Embryonic facial prominence (tissue), 1 donor: ENCODE measurements around the gene MAST4.
"Not testable (repeated sequence)": the region's sequence is repeated elsewhere in the genome, so short reads cannot be mapped to it uniquely, and the experiment has no call there.

Experiments
- DNase-seq: peaks from one replicate; pipeline ENCODE4 v3.0.0-alpha.2; 2016; ENCODE audit errors: extremely low spot score

MAST4 gene

DNA sequence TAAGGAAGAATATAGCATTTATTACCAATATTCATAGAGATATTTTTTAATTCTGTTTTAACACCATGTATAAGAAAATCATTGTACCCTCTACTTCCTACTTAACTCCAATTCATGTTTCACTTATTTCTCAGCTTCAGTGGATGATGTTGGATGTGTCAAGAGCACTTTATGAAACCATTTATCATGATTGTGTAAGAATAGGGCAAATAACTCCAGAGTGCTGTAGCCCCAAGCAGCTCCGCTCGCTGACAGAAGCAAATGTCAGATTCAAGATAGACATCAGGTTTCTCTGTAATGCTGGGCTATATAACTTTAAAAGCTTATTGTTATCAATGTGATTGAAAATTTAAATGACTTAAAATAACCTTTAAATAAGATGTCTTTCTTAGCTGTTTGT lies 50.4 kb downstream of the MAST4 start:
- DNase-seq, result no peak

DNA sequence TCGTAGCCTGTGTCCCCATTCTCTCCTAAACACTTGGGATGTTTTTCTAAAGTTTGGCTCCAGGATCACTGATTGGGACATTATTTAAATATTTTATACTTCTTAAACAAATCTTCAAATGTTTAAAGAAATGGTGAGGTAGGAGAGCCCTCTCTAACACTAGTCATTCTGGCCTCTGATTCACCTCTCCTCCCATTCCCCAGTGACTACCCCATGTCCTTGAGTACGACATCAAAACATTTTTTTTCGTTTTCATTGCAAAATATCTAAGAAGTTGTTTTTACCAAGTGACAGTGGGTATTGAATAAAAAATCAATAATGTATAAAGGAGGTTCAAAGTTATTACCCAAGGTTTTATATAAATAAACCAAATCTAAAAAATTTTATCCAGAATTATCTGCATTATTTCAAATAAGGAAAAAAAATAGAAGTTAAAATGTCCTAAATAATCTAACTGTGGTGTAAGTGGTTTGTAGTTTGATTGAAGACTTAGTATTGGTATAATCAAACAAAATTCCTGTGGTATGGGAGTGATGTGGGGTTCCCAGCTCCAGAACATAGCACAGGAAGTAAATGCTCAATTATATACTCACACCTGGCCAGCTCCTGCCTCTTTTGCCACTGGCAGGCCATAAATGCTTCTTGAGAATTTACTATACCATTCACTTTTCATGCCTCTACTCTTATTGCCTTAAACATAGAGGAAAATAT lies 51.1 kb downstream of the MAST4 start:
- no peak for DNase-seq

DNA sequence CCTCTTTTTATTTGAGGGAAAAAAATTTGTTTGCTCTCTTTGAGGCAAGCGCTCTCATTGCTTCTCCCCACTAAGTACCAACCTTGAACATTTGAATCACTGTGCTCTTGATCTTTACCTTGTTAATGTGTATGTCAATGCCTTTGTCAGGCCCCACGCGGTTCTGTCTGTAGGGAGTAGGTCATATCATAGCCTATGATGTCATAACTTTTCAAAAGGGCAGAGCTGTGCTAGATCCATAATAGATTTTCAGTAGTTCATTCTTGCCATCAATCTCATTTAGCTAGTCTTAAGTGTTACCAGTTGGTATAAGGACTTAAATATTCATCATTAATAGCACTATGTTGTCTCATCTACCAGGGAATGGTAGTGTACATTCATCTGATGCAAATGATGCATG lies 56.6 kb downstream of the MAST4 start:
- no peak for DNase-seq

DNA sequence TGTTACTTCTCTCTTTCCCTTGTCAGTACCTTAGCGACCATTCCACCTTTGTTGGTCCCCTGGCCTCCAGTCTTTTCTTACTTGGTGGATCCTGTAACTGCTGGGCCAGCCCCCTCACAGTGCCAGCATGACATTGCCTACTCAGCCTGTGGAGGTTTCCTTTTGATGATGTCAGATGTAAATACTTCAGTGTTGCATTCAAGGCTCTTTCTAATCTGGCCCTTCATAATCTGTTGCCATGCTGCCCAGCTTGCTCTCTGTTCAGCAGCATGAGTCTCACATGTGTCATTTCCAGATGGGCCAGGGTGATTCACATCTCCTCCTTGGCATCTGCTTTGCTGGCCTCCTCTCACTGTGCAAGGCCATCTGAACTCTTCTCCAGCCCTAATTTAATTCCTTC lies 57.1 kb downstream of the MAST4 start:
- DNase-seq, result no peak

DNA sequence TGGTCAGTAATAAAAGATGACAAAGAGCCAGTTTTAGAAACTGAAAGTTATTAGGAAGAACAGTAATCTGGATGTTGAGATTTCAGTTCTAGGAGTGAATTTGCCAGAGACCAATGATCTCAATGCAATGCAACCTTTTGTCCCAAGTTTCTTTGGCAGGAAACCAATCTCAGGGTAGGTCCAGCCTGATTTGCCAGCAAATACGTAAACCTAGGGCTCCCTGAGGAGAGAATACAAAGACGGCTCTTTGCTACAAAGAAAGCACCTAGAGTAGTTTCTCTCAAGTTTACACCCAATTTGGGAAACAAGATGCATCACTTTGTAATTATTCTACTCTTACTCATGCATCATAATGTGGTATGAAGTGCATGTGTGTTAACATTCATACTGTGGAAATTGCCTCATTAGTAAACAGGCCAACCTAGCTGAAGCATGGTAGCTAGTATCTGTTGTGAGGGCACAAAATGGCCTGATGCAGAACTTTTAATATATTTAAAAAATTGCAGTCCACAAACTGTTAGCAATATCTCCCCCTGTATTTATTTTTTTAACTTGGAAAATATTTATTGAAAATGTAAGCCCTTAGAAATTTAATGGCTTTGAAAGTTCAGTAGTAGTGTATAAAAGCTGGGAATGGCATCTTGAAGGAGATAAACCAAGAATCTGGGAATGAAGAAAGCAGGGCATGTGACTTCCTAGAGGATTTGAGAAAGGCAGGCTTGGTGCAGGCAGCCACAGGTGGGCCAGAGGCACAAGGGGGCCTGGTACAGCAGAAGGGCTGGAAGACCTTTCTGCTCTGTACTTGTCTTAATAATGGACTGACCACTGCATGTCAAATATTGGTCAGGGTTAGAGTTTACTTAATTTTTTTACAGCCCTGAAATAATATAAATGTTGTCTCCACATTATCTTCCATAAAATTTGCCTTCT lies 59.5 kb downstream of the MAST4 start:
- DNase-seq, result no peak

DNA sequence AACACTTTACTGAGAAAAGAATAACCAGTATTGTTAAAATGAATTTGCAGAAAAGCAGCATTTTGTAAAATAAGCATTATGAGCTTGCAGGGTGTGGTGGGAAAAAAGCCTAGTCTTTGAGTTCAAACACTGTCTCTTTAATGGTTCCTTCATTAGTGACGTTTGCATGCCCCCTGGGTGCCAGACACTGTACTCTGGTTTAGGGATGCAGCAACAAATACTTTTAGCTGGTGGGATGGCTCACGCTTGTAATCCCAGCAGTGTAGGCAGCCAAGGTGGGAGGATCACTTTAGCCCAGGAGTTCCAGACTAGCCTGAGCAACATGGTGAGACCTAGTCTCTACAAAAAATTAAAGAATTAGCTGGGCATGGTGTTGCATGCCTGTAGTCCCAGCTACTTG lies 62.3 kb downstream of the MAST4 start:
- no peak for DNase-seq

DNA sequence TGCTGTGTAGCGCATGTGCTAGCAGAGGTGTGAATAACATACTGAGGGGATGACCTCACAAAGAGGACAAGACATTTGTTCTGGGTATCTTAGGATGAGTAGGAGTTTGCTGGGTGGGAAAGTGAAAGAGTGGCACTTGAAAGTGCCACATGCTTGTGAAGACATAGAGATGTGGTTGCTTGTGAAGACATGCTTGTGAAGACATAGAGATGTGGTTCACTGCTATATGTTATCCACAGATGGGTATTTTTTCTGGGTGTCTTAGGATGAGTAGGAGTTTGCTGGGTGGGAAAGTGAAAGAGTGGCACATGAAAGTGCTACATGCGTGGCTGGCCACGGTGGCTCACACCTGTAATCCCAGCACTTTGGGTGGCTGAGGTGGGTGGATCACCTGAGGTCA lies 63.6 kb downstream of the MAST4 start:
- no peak for DNase-seq

DNA sequence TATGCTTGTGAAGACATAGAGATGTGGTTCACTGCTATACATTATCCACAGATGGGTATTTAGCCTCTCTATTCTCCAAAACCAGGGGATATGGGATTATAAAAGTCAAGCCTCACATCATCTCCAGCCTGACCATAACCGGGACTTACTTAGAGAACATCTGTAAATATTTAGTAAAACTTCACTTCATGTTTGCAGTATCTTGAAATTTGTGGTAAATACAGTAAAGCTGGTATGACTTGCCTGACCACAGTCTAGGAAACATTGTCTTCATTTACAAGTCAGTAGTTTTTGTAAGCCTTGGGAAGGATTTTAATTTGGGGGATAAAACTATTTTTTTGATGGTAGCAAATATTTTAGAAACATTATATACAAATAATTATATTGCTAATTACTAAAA lies 64.2 kb downstream of the MAST4 start:
- no peak for DNase-seq

DNA sequence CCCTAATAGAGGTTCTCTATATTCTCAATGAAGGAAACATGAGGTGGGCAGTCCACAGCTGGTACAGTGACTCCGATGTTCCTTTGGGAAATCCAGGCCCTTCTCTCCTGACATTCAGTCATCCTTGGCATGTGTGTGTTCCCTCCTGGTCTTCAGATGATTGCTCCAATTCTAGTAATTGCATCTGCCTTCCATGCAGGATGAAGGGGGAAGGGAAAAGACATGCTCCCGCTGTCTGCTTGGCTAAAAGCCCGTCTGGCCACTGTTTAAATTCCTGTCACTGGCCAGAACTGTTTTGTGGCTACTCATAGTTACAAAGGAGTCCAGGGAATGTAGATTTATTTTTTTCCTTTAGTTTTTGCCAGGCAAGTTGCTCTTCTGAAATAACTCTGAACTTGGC lies 65.0 kb downstream of the MAST4 start:
- no peak for DNase-seq

DNA sequence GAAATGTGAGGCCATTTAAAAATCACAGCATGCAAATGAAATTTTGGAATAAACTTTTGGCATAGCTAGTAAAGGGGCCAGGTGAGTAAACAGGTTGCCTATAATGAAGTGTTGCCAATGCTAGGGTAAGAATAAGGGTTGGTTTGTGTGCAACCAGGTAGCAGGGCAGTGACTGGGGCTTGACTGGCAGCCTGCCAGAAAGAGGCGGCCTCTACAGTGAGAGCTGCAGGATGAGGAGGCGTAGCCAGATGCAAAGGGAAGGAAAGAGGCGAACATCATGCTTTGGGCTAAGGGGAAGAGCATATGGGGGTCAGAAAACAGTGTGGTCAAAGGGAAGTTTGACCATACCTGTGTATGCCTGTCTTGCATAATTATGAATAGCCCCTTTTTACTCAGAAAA lies 70.6 kb downstream of the MAST4 start:
- no peak for DNase-seq

DNA sequence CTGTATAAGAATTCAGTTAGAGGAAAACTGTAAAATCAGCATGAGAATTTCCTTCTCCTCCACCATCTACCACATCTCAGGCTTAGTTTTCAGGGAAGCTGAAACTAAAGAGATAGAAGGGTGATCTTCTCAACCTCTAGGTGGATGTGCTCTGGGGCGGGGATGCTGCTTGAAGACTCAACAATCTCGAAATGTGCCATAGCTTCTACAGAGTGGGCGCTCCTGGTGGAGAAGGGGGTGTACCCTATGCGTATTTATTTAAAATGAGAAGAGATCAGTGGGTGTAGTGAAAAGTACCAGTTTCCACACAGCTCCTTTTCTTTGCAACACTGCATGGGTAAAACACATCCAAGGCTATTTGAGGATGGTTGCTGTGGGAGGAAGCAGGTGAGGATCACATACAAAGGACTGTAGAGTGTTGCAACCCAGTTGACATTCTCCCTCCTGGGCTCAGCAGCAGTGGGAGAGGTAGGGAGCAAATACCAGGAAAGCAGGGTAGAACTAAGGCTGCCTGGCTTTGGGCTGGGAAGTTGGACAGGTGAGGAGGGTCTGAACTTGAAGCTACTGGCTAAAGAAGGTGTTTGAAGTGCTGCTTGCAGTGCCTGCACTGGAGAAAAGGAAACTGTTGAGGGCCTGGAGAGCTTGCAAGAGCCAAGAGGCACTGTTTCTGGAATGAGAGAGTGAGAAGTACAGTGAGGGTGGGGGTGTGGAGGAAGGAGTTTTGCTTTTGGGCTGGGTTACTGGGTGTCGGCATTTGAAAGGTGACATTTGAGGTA lies 73.1 kb downstream of the MAST4 start:
- no peak for DNase-seq

DNA sequence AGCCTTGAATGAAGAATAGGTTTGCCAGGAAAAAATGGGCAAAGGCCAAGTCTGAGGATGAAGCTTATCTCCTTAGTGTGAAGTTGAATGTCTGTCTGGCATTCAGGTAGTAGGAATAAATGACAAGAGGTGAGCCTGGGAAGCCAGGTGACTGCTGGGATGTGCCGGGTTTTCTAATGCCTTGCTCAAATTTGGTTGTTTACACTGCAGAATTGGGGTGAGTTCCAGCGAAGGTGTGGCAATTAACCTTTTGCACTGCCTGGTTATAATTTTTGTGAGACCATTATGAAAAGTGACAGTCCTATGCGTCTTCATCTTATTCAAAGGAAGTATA lies 73.6 kb downstream of the MAST4 start:
- no peak for DNase-seq

DNA sequence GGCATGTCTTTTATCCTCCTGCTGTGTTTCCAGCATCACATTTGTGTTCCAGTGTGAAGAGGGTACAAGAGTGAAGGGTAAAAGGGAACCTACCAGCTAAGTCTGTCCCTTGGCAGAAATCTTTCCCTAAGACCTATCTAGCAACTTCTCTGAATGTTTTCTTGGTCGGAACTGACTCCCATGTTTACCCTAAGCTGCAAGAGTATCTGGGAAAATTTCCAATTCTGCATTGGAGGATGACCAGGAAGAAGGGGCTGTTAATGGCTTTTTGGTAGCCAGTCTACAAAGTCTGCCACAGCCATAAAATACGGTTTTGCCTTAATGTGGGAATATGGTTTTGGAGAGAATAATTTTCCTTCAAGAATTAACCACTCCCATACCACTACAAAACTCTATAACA lies 75.1 kb downstream of the MAST4 start:
- no peak for DNase-seq

DNA sequence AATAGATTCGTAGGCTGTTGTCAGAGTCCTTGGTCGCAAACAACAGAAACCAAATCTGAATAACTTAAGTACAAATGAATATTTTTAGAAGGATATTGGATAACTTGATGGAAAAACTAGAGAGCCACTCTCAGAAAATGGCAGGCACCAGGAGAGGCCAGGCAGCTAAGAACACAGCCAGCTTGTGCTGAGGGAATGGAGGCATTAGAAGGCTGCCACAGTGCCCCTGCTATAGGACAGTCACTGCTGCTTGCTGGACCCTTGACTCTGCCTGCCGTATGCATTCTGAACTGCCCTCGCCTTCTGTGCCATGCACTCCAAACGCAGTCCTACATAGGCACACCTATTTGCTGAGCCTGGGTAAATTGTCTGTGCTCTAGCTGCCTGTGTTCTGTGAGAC lies 78.6 kb downstream of the MAST4 start:
- DNase-seq, result no peak

DNA sequence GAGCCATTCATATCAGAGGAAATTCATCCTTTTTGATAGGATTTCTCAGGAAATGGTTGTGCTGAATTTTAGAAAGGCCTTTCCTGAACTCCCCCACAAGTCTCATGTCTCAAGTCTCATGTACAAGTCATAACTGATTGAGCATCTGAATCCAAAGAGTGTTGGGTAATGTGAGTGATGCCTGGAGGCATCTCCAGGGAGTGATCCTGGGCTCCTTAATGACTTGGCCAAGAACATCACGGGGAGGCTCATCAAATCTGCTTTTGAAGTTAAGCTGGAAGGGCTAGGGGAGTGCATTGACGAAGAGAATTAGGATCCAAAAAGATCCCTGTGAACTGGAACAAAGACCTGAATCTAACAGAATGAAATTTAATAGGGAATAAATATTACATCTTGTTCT lies 79.2 kb downstream of the MAST4 start:
- DNase-seq, result no peak

DNA sequence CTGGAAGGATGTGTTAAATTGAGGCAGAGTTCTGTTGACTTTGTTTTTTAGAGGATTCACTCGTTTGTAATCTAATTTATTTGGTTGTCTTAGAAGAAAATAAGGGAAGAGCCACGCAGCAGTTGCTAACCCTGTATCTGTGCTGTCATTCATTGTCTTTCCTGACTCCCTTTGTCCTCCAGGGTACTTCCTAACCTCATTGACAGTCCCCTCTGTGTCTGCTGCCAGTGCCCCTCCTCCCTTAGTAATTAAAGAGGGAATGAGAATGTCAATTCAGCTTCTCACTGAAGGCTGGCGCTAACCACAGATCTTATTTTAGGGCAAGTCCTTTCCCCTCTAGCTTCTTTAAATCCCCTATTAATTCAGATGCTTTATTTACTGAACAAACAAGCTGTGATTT lies 84.0 kb downstream of the MAST4 start:
- no peak for DNase-seq

DNA sequence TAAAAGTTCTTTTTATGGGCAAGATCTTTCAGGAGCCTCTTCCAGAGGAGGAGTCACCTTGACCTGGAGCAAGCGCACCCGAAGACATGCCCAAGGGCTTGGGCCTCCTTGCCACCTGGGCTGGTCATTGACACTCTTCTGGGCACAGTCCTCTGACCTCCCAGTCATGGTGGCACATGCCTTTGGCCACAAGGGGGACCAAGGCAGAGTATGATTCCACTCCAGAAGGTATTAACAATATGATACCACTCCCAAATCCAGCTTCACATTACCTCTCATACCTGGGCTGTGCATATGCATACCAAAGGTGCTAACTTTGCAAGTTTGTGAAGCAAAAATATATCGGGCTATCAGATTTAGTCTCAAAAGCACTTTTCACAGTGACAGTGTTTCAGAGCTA lies 84.6 kb downstream of the MAST4 start:
- no peak for DNase-seq

DNA sequence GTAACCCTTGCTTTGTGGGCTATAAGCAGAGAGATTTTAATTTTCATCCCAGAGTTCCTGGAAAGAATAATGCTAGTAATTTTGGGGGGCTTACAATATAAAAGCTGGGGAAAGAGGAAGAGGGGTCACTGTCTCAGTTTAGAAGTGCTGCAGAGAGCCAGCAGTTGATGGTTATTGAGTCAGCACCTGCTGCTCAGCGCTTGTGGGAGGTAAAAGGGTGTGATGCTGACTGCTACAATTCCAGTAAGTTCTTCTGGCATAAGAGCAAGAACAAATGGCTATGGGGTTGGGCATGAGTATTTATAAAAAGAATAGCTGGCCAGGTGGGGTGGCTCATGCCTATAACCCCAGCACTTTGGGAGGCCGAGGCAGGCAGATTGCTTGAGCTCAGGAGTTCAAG lies 88.5 kb downstream of the MAST4 start:
- DNase-seq, result no peak

DNA sequence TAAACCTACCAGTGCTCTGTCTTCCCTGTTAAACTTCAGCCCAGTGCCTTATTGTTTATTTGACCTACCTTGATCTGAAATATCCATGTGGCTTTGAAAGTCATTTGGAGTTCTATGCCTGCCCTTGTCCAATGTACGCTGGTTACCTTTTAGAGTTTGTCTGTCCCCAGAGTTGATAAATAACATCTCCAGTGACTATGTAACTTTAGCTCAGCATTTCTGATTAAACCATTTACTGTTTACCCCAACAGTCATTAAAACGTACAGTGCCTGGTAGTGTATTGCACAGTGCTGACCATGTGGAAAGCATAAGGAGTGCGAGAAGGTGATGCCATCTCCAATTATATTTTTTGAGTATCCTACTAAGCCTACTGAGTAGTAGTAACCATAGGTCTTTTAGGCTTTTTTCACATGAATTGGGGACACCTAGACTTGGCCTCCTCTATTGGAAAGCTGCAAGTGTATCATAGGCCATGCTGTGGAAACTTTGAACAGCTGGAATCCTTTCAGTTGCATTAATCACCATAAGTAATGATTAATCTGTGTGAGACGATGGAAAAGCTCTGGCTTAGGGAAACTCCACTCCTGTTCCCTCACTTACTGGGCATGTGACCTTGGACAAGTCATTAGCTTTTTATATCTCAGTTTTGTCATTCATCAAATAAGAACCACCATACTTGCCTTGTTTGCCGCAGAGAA lies 93.5 kb downstream of the MAST4 start:
- no peak for DNase-seq

DNA sequence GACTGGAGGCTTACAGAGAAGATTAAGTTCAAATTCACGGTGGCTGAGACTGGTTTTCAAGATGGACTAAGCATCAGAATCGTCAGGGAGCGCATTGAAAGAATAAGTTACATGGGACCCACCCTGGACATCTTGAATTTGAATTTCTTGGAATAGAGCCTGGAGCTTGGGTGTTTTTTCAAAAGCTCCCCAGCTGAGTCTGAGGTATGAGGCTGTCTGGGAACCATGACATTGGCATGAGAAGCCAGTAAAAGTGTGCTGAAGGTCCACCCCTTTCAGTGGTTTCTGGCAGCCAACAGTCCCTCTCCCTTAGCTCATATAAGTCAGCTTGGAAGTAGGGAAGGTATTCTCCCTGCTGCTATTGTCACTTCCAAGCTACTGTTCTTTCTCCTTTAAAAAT lies 97.8 kb downstream of the MAST4 start:
- DNase-seq, result no peak

DNA sequence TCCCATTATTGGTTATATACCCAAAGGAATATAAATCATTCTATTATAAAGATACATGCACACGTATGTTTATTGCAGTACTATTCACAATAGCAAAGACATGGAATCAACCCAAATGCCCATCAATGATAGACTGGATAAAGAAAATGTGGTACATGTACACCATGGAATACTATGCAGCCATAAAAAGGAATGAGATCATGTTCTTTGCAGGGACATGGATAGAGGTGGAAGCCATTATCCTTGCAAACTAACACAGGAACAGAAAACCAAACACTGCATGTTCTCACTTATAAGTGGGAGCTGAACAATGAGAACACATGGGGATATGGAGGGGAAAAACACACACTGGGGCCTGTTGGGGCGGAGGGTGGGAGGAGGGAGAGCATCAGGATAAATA lies 99.6 kb downstream of the MAST4 start:
- DNase-seq, result not testable (repeated sequence)
